AG09309 (cell line): ENCODE measurements around the gene MGAT4D.
"Not testable (repeated sequence)": the region's sequence is repeated elsewhere in the genome, so short reads cannot be mapped to it uniquely, and the experiment has no call there.

Experiments
- DNase-seq: peaks from one replicate; pipeline ENCODE4 v3.0.0-alpha.2; 2010; ENCODE audit warnings: low read depth
- H3K4me3 ChIP-seq: 2 replicates; pipeline ENCODE4 v1.5.1; 2011; ENCODE audit warnings: mild to moderate bottlenecking, low read depth, low read length, moderate library complexity; ENCODE audit not compliant: control insufficient read depth
- CTCF ChIP-seq: IDR thresholded peaks from 2 replicates; pipeline ENCODE4 v1.5.1; 2011; ENCODE audit warnings: mild to moderate bottlenecking, low read depth, low read length, inconsistent platforms; ENCODE audit not compliant: insufficient read depth, control insufficient read depth; ENCODE audit errors: missing control alignments

MGAT4D gene

DNA sequence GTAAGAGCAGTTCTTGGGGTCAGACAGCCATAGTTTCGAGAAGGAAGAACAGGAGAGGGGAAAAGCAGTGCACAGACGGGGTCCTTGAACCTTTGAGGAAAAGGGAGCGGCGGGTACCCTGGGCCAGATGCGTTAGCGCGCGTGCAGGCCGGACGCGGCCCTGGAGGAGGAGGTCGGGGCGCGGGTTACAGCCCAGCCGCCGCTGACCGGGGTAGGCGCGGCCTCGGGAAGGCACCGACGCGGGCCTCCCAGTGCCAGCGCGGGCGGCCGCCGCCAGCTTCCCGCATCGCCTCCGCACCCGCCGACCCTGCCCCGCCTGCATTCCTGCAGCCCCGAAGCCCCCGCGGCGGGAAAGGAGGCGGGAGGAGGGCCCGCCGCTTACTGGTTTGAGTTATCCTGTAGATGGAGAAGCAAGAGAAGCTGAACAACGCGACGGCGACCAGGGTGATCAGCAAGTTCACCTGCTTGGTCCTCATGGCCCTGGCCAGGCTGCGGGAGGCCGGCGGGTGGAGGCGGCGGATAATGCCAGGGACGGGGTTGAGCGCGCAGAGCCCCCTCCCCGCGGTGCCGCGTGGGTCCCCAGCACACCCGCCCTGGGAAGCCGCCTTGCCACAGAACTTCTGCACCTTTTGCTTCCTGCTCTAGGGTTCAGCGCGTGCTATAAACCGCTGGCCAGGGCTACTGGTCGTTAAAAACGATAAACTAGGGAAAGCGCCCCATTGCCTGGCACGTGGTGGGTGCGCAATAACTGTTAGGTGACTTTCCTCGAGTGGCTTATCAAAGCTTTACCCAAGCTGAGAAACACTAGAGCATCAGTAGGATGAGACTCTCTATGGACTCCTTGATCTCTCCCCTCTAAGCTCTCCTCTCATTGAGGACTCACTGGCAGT, at the start of gene MGAT4D:
Gene MGAT4D, minus strand, starts transcription at position 547 of the 890 bp plus-strand sequence. Its CDS starts 71 bp downstream, at position 476.
- H3K4me3 ChIP-seq: no peak within 1 kb of the TSS
- no peak for DNase-seq
- TF ChIP-seq CTCF: no peak

- no peak overlapping the region for H3K4me3 ChIP-seq
- DNase-seq: no peak
- no peak for TF ChIP-seq CTCF
Observed at GRCh38 chr4:140533951-140534480, 35.9 kb upstream of the MGAT4D start.

DNA sequence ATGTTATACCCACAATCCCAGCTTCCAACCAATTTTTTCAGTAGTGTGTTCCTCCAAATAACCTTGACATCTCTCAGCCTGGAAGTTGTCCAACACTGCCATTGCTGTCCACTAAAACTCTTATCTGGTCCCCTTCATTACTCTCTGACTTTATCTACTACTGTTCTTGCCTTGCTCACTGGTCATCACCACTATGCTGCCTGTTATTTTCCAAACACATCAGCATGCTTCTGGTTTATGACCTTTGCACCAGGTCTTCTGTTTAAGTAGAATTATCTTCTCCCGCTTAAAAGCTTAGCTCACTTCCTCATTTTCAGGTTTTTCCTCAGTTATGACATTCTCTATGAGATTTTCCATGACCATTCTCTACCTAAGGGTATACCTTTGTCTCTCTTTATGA, 31.3 kb upstream of the MGAT4D start:
- no peak overlapping the region for H3K4me3 ChIP-seq
- TF ChIP-seq CTCF: no peak
- no peak for DNase-seq

GRCh38 chr4:140523857-140524742, 26.0 kb upstream of the MGAT4D start, which contains the start of gene ELMOD2:
Gene ELMOD2 (plus strand): TSS chr4:140524168. CDS start chr4:140525429, 1,261 bp downstream.
- DNase-seq: peak; percentile 83
- peak within 1 kb of the TSS; percentile 55 for H3K4me3 ChIP-seq
- TF ChIP-seq CTCF: peak; percentile 97

DNA sequence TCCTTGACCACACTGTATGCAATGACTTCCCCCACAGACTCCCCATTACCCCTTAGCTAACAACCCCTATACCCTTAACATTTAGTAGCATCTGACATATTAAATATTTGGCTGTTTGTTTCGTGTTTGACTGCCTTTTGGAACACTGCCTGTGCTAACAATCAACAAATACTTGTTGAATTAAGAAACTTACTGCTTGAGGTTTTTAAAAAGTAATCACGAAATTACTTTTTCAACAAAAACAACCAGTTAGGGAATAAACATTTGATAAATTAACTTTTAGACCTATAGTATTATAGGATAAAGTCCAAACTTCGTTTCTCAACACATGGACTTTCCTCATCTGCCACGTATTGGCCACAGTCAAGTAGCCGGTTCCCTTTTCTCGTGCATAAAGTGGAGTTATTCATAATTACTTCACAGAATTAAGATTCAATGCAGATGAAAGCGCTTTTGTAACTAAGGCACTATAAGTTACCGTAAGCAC, 25.3 kb upstream of the MGAT4D start:
- DNase-seq: no peak
- no peak for TF ChIP-seq CTCF
- H3K4me3 ChIP-seq: peak overlapping the region; percentile 55

DNA sequence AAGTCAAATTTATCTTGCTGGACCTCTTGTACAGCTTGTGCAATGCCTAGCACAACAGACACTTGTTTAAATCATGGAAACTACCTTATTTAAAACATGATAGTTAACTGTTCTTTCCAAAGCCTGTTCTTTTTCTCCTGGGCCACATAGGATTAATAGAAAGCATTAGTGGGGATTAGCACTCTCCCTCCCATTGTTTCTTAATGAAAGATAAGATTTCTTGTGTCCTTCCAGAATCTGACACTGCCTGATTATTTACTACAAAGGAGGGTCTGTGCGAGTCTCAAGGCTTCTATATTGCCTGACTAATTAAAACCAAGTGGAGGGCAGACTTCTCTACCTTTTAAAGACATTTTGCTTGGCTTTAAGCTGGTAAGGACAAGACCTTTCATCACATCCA, 17.3 kb upstream of the MGAT4D start:
- H3K4me3 ChIP-seq: no peak overlapping the region
- TF ChIP-seq CTCF: no peak
- DNase-seq: no peak

- DNase-seq: not testable (repeated sequence)
Observed at GRCh38 chr4:140513765-140514164, 15.7 kb upstream of the MGAT4D start.

More at GRCh38 chr4:140513765-140514164, 15.7 kb upstream of the MGAT4D start:
- H3K4me3 ChIP-seq: not testable (repeated sequence)
